ENCODE results near the gene LGALS9.

GRCh38 chr17:27631411-27631760 lies 398 bp downstream of the LGALS9 start:
- TF ChIP-seq CTCF (IDR thresholded peaks at IDR 0.05) (no peak), POLR2AphosphoS5 (IDR thresholded peaks at IDR 0.05; ENCODE audit: low read depth, low read length) (no peak), TCF7L2 (IDR thresholded peaks at IDR 0.05; ENCODE audit: low read depth, low read length) (no peak)

Measured in Panc1 (cell line).